SK-N-SH (cell line): ENCODE data around the gene CCNL2.

ENCODE experiments used
- RFX5 ChIP-seq: IDR thresholded peaks from 2 replicates; pipeline ENCODE4 v1.6.1; 2012; ENCODE audit warnings: mild to moderate bottlenecking, improper control_type of control experiment, low read length
- TF ChIP-seq, protein P1 (sequence below): fragments of 200-600 bp; sonication (generic); IDR thresholded peaks from 2 replicates; pipeline ENCODE4 v1.6.1; 2017; ENCODE audit warnings: antibody characterized with exemption, mild to moderate bottlenecking, moderate library complexity
- TF ChIP-seq, protein P2 (sequence below): IDR thresholded peaks from 2 replicates; pipeline ENCODE4 v1.4.0; 2012; ENCODE audit warnings: low read depth, borderline replicate concordance
- TF ChIP-seq, protein P3 (sequence below): fragments of 150-350 bp; IDR thresholded peaks from 2 replicates; pipeline ENCODE4 v1.6.1; 2016; ENCODE audit warnings: mild to moderate bottlenecking, low read depth, low read length

DNA sequence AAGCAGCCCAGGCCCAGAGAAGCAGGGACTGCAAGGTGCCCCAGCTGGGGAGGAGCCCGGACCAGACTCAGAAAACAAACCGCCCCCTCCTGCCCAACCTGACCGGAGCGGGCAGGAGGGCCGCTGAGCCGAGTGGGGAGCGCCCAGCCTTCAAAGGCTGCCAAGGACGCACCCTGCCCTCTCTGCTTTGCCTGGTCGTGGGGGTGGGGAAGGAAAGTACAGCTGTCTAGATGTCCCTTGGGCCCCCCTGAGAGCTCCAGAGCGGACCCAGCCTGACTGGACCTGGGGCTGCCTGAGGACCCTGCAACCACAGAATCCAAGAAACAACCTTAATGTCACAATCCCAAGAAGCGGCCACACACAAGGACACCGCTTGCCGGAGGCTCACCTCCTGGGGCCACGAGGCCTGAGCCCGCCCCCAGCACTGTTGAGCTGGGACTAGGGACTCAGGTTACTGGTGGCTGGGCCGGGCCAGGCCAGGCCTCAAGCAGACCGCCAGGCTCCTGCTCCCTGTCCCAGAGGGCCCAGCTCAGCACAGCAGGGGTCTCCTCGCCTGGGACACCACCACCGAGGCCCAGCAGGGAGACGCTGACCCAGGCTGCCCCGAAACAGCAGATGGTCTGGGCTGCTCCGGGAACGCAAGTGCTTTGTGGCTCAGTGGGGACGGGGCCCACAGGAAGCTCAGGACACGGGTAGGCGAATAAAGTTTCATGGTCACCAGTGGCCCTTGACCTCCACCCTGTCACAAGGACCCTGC is 51.3 kb downstream of the CCNL2 start:
- TF ChIP-seq, protein P1, sequence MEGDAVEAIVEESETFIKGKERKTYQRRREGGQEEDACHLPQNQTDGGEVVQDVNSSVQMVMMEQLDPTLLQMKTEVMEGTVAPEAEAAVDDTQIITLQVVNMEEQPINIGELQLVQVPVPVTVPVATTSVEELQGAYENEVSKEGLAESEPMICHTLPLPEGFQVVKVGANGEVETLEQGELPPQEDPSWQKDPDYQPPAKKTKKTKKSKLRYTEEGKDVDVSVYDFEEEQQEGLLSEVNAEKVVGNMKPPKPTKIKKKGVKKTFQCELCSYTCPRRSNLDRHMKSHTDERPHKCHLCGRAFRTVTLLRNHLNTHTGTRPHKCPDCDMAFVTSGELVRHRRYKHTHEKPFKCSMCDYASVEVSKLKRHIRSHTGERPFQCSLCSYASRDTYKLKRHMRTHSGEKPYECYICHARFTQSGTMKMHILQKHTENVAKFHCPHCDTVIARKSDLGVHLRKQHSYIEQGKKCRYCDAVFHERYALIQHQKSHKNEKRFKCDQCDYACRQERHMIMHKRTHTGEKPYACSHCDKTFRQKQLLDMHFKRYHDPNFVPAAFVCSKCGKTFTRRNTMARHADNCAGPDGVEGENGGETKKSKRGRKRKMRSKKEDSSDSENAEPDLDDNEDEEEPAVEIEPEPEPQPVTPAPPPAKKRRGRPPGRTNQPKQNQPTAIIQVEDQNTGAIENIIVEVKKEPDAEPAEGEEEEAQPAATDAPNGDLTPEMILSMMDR = no peak
- TF ChIP-seq, protein P2, sequence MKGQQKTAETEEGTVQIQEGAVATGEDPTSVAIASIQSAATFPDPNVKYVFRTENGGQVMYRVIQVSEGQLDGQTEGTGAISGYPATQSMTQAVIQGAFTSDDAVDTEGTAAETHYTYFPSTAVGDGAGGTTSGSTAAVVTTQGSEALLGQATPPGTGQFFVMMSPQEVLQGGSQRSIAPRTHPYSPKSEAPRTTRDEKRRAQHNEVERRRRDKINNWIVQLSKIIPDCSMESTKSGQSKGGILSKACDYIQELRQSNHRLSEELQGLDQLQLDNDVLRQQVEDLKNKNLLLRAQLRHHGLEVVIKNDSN = no peak
- TF ChIP-seq, protein P3, sequence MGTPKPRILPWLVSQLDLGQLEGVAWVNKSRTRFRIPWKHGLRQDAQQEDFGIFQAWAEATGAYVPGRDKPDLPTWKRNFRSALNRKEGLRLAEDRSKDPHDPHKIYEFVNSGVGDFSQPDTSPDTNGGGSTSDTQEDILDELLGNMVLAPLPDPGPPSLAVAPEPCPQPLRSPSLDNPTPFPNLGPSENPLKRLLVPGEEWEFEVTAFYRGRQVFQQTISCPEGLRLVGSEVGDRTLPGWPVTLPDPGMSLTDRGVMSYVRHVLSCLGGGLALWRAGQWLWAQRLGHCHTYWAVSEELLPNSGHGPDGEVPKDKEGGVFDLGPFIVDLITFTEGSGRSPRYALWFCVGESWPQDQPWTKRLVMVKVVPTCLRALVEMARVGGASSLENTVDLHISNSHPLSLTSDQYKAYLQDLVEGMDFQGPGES = no peak
- no peak for TF ChIP-seq RFX5
